GM12878 (cell line): Measurements from ENCODE around the gene SPIB. TPM values are rescaled to one million over a fixed set of nuclear protein-coding genes. Genes with fewer than 3 reads are reported as not detected.

Source experiments
- ATAC-seq: fragments of 200-7000 bp; cut with Tn5 transposase; 3 replicates; pipeline ENCODE4 v1.9.1; 2020; ENCODE audit warnings: mild to moderate bottlenecking, moderate library complexity
- BruUV-seq: library from RNA; stranded (reverse); fragments of 400-500 nt; replicated peaks from 2 replicates; lab custom pipeline; 2021; lab: Mats Ljungman, UMichigan
- CTCF ChIA-PET: fragments of 300-600 bp; sonication (Branson Sonifier 250); formaldehyde crosslinking; extraction: SDS; loops from one replicate; lab custom pipeline; 2021; ENCODE audit warnings: inconsistent platforms; lab: Yijun Ruan, JAX
- POLR2A ChIA-PET: fragments of 350-600 bp; formaldehyde crosslinking; extraction: SDS; loops from one replicate; lab custom pipeline; 2021; ENCODE audit warnings: inconsistent platforms; lab: Charles Lee
- RAD21 ChIA-PET: fragments of 300-600 bp; sonication (Branson Sonifier 250); formaldehyde crosslinking; loops from one replicate; lab custom pipeline; 2023; ENCODE audit warnings: antibody characterized with exemption; ENCODE audit not compliant: unreplicated experiment; lab: Charles Lee
- SMC1A ChIA-PET: fragments of 300-600 bp; sonication (Branson Sonifier 250); formaldehyde crosslinking; loops from one replicate; lab custom pipeline; 2023; ENCODE audit not compliant: unreplicated experiment, uncharacterized antibody; lab: Charles Lee
- DNase-seq: peaks from one replicate; pipeline ENCODE4 v3.0.0-alpha.2; 2011; ENCODE audit warnings: low read depth, low spot score
- FAIRE-seq: peaks from 3 replicates; lab custom pipeline; 2011; peaks lifted over from hg19 to GRCh38; lab: Jason Lieb, UNC
- H2AFZ ChIP-seq: 2 replicates; pipeline ENCODE4 v1.6.0; 2011; ENCODE audit warnings: low read depth, low read length, control low read depth; ENCODE audit not compliant: control insufficient read depth
- H3K27ac ChIP-seq: 2 replicates; pipeline ENCODE4 v1.5.1; 2011; ENCODE audit warnings: control low read depth; ENCODE audit not compliant: control insufficient read depth, insufficient read depth
- H3K27me3 ChIP-seq, 2 experiments: replicated peaks in 1 of 2; 2 replicates each; pipeline versions ENCODE4 v1.6.0 to v1.6.1; 2011; ENCODE audit warnings: low read length in 1 of 2; ENCODE audit not compliant: control insufficient read depth in 2 of 2, insufficient read depth in 2 of 2
- H3K36me3 ChIP-seq, 2 experiments: 2 replicates each; pipeline ENCODE4 v1.5.1; 2011; ENCODE audit warnings: low read length in 1 of 2; ENCODE audit not compliant: control insufficient read depth in 2 of 2, insufficient read depth in 2 of 2
- H3K4me1 ChIP-seq: 2 replicates; pipeline ENCODE4 v1.6.1; 2011; ENCODE audit warnings: mild to moderate bottlenecking, low read length, moderate library complexity, mixed read lengths; ENCODE audit not compliant: control insufficient read depth, insufficient read depth
- H3K4me2 ChIP-seq: 2 replicates; pipeline ENCODE4 v1.6.0; 2011; ENCODE audit warnings: control low read depth; ENCODE audit not compliant: control insufficient read depth, insufficient read depth
- H3K4me3 ChIP-seq: fragments of 200-600 bp; sonication (generic); 2 replicates; pipeline ENCODE4 v1.5.1; 2016
- H3K79me2 ChIP-seq: 2 replicates; pipeline ENCODE4 v1.6.0; 2011; ENCODE audit warnings: low read length; ENCODE audit not compliant: control insufficient read depth, insufficient read depth
- H3K9ac ChIP-seq: 2 replicates; pipeline ENCODE4 v1.8.0; 2011; ENCODE audit warnings: low read length, control low read depth, mixed read lengths; ENCODE audit not compliant: control insufficient read depth, insufficient read depth
- H3K9me3 ChIP-seq: replicated peaks from 3 replicates; pipeline ENCODE4 v1.5.1; 2011; ENCODE audit warnings: mild to moderate bottlenecking, low read length; ENCODE audit not compliant: control insufficient read depth, insufficient read depth
- H4K20me1 ChIP-seq: 2 replicates; pipeline ENCODE4 v1.6.0; 2011; ENCODE audit not compliant: control insufficient read depth, insufficient read depth
- ASH2L ChIP-seq: fragments of 300-600, 200-600 bp; sonication (generic); IDR thresholded peaks from 2 replicates; pipeline ENCODE4 v1.6.1; 2017; ENCODE audit warnings: low read depth, mild to moderate bottlenecking, borderline replicate concordance
- CREB1 ChIP-seq: IDR thresholded peaks from 2 replicates; pipeline ENCODE4 v1.6.1; 2012; ENCODE audit warnings: low read depth, mild to moderate bottlenecking, inconsistent platforms
- EED ChIP-seq: sonication (generic); IDR thresholded peaks from 2 replicates; pipeline ENCODE4 v1.6.1; 2016; ENCODE audit warnings: antibody characterized with exemption, low read depth
- ETV6 ChIP-seq, 2 experiments: fragments of 450-650 bp in 1 of 2; IDR thresholded peaks in 1 of 2; conservative IDR thresholded peaks in 1 of 2; 2 replicates each; pipeline ENCODE4 v1.6.1; 2014; ENCODE audit warnings: antibody characterized with exemption in 1 of 2, borderline replicate concordance in 1 of 2, low read depth in 1 of 2, mild to moderate bottlenecking in 1 of 2, moderate library complexity in 1 of 2
- GABPA ChIP-seq: IDR thresholded peaks from 2 replicates; pipeline ENCODE4 v1.6.1; 2014; ENCODE audit warnings: antibody characterized with exemption, low read depth, mild to moderate bottlenecking, inconsistent platforms
- HDGF ChIP-seq: fragments of 450-650 bp; IDR thresholded peaks from 2 replicates; pipeline ENCODE4 v1.6.1; 2016; ENCODE audit warnings: antibody characterized with exemption
- KAT2A ChIP-seq: conservative IDR thresholded peaks from 2 replicates; pipeline ENCODE4 v1.6.1; 2011; ENCODE audit warnings: low read depth, low read length; ENCODE audit not compliant: control insufficient read depth
- MAX ChIP-seq: IDR thresholded peaks from 2 replicates; pipeline ENCODE4 v1.6.1; 2012; ENCODE audit warnings: low read depth, low read length, improper control_type of control experiment
- MTA2 ChIP-seq: fragments of 450-650 bp; IDR thresholded peaks from 2 replicates; pipeline ENCODE4 v1.6.1; 2016; ENCODE audit warnings: low read depth, mild to moderate bottlenecking, moderate library complexity
- NBN ChIP-seq: fragments of 450-650 bp; IDR thresholded peaks from 2 replicates; pipeline ENCODE4 v1.6.1; 2016
- NKRF ChIP-seq: fragments of 450-650 bp; conservative IDR thresholded peaks from 2 replicates; pipeline ENCODE4 v1.6.1; 2017; ENCODE audit warnings: mild to moderate bottlenecking, moderate library complexity
- RB1 ChIP-seq: fragments of 450-650 bp; formaldehyde crosslinking; IDR thresholded peaks from 2 replicates; pipeline ENCODE4 v1.6.1; 2017; ENCODE audit warnings: mild to moderate bottlenecking, borderline replicate concordance
- SMAD1 ChIP-seq: fragments of 450-650 bp; IDR thresholded peaks from 2 replicates; pipeline ENCODE4 v1.6.1; 2018; ENCODE audit warnings: mild to moderate bottlenecking, low read depth; ENCODE audit not compliant: partially characterized antibody
- SP1 ChIP-seq: IDR thresholded peaks from one replicate; pipeline ENCODE4 v1.6.1; 2011; ENCODE audit warnings: low read depth, low read length
- WRNIP1 ChIP-seq: IDR thresholded peaks from 2 replicates; pipeline ENCODE4 v1.6.1; 2011; ENCODE audit warnings: low read depth, low read length, improper control_type of control experiment, borderline replicate concordance
- YBX1 ChIP-seq: fragments of 450-650 bp; IDR thresholded peaks from 2 replicates; pipeline ENCODE4 v1.6.1; 2016; ENCODE audit warnings: antibody characterized with exemption
- ZNF274 ChIP-seq: IDR thresholded peaks from one replicate; pipeline ENCODE4 v1.8.0; 2011; ENCODE audit not compliant: insufficient read length, insufficient read depth
- ZNF622 ChIP-seq: fragments of 450-650 bp; IDR thresholded peaks from 2 replicates; pipeline ENCODE4 v1.6.1; 2017; ENCODE audit warnings: mild to moderate bottlenecking, inconsistent platforms
- WGBS: methylation state at CpG from one replicate; pipeline ENCODE4 v1.1.6; 2016; ENCODE audit warnings: low lambda C conversion rate; ENCODE audit not compliant: insufficient replicate concordance, insufficient coverage; ENCODE audit errors: missing lambda C conversion rate; 5-methylcytosine and 5-hydroxymethylcytosine counted together
- in situ Hi-C: fragments of 300-500 bp; cut with MboI; formaldehyde crosslinking; loops from 9 replicates; pipeline ENCODE4 v1.14.3; 2018; ENCODE audit warnings: mixed read lengths
- intact Hi-C: fragments of 100-400 bp; cut with micrococcal nuclease; formaldehyde crosslinking; loops from one replicate; pipeline ENCODE4 v1.14.2; 2022; ENCODE audit not compliant: unreplicated experiment
- polyA plus RNA-seq, 11 experiments: library from polyadenylated mRNA; depleted of rRNA in 4 of 11; unstranded in 6 of 11; stranded (reverse) in 5 of 11; fragments of >200 nt; fragmentation: Nextera tagmentation in 4 of 11; fragmentation: Illumina TruSeq in 1 of 11; extraction: Ambion mirVana in 4 of 11; extraction: Trizol in 1 of 11; gene quantifications; 1 replicate in 1 of 11; 2 replicates in 10 of 11; pipeline versions ENCODE4 v1.2.1 to v1.2.3, GENCODE V29; 2011 to 2016; ENCODE audit warnings: inconsistent platforms in 2 of 11, missing spikeins in 2 of 11, low read depth in 1 of 11
- total RNA-seq, 4 experiments: library from RNA; depleted of rRNA in 3 of 4; stranded (reverse); fragments of >200 nt in 3 of 4; fragmentation: Illumina TruSeq in 1 of 4; extraction: Trizol in 1 of 4; gene quantifications; 2 replicates each; pipeline versions ENCODE4 v1.2.1 to v1.2.3, GENCODE V29; 2013 to 2021
- TF ChIP-seq, protein P1 (sequence below): fragments of 450-650 bp; formaldehyde crosslinking; IDR thresholded peaks from 2 replicates; pipeline ENCODE4 v1.5.0; 2022; ENCODE audit warnings: mild to moderate bottlenecking, missing genetic modification characterization
- TF ChIP-seq, protein P2 (sequence below): IDR thresholded peaks from 2 replicates; pipeline ENCODE4 v1.6.1; 2011; ENCODE audit warnings: mild to moderate bottlenecking, low read depth, low read length, moderate library complexity; ENCODE audit not compliant: insufficient replicate concordance

Gene SPIB
- total and polyA plus RNA-seq, 10 of the 15 experiments (the other 5 are each of a cell fraction or from before 2014, with no cell fraction given), result 3.5 to 123 (median 56.0) TPM

DNA sequence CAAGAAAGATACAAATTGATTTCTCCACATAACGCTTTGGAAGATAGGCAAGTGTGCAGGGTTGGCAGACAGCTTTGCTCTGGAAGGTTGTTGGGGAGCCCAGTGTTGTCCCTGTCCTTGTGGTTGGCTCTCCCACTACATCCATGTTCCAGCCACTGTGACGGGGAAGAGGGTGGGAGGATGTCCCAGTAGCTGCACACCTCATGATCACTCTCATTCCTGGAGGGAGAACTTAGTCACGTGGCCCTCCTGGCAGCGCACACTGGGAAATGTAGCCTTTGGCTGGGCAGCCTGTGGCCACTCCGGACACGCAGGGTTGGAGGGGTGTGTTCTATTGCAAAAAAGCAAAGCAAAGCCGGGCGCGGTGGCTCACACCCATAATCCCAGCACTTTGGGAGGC lies 24.7 kb upstream of the SPIB start:
- Histone ChIP-seq H3K4me3 (no peak overlapping the region), H3K4me1 (no peaks in the 10 kb centered on the region), H3K4me2 (no peak overlapping the region), H3K79me2 (no peaks in the 10 kb centered on the region; the same call in none of the 2 replicates), H3K27ac (no peak overlapping the region), H3K9ac (no peak overlapping the region), H3K36me3 (peaks cover 3 to 4% of the 10 kb centered on the region in 2 experiments; a peak in 3 of 4 replicates)
- CTCF ChIA-PET, result interaction anchor here (0.9 kb wide), 1 partner anchor 21 kb away, joined by 4 read pairs; no protein-coding TSS in a partner anchor
- no peak for ATAC-seq
- BruUV-seq, result no TSS peak
- over 99% methylated on average over 9 of the region's 9 CpGs for WGBS
- intact Hi-C loops, result no loop called here
- in situ Hi-C loops, result no loop called here
- TF ChIP-seq ZNF274 (no peak), NKRF (no peak), NBN (no peak), ASH2L (no peak), MAX (no peak), SMAD1 (no peak), EED (no peak), ZNF622 (no peak), MTA2 (no peak), YBX1 (no peak), WRNIP1 (no peak), KAT2A (no peak), RB1 (no peak), HDGF (no peak), SP1 (no peak), GABPA (no peak), CREB1 (no peak), ETV6 (conservative IDR thresholded peaks at IDR 0.05 in 1 of 2, IDR thresholded peaks at IDR 0.05 in 1 of 2; ENCODE audit: borderline replicate concordance in 1 of 2, low read depth in 1 of 2) (no peak)
- TF ChIP-seq, protein P1, sequence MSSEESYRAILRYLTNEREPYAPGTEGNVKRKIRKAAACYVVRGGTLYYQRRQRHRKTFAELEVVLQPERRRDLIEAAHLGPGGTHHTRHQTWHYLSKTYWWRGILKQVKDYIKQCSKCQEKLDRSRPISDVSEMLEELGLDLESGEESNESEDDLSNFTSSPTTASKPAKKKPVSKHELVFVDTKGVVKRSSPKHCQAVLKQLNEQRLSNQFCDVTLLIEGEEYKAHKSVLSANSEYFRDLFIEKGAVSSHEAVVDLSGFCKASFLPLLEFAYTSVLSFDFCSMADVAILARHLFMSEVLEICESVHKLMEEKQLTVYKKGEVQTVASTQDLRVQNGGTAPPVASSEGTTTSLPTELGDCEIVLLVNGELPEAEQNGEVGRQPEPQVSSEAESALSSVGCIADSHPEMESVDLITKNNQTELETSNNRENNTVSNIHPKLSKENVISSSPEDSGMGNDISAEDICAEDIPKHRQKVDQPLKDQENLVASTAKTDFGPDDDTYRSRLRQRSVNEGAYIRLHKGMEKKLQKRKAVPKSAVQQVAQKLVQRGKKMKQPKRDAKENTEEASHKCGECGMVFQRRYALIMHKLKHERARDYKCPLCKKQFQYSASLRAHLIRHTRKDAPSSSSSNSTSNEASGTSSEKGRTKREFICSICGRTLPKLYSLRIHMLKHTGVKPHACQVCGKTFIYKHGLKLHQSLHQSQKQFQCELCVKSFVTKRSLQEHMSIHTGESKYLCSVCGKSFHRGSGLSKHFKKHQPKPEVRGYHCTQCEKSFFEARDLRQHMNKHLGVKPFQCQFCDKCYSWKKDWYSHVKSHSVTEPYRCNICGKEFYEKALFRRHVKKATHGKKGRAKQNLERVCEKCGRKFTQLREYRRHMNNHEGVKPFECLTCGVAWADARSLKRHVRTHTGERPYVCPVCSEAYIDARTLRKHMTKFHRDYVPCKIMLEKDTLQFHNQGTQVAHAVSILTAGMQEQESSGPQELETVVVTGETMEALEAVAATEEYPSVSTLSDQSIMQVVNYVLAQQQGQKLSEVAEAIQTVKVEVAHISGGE (CRISPR knock-in tag), result no peak
- TF ChIP-seq, protein P2, sequence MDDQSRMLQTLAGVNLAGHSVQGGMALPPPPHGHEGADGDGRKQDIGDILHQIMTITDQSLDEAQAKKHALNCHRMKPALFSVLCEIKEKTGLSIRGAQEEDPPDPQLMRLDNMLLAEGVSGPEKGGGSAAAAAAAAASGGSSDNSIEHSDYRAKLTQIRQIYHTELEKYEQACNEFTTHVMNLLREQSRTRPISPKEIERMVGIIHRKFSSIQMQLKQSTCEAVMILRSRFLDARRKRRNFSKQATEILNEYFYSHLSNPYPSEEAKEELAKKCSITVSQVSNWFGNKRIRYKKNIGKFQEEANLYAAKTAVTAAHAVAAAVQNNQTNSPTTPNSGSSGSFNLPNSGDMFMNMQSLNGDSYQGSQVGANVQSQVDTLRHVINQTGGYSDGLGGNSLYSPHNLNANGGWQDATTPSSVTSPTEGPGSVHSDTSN, result no peak
- TF ChIP-seq, all 136 proteins: peak for 0
- RAD21 ChIA-PET, result no interaction called here
- Histone ChIP-seq H2AFZ (no peak overlapping the region), H4K20me1 (no peaks in the 10 kb centered on the region), H3K27me3 (no peaks in the 10 kb centered on the region), H3K9me3 (no peaks in the 10 kb centered on the region)
- SMC1A ChIA-PET, result interaction anchor here (0.6 kb wide), 1 partner anchor 8 kb away, joined by 3 read pairs; no protein-coding TSS in a partner anchor
- POLR2A ChIA-PET, result no interaction called here
- FAIRE-seq (no peak), DNase-seq (no peak)
